Osteoblast (primary cell): ENCODE measurements around the gene TMEM161A. TPM values are rescaled to one million over a fixed set of nuclear protein-coding genes. Genes with fewer than 3 reads are reported as not detected.

ENCODE experiments used
- DNase-seq: peaks from one replicate; pipeline ENCODE4 v3.0.0; 2011; ENCODE audit warnings: low spot score, mixed read lengths; ENCODE audit not compliant: insufficient read length; ENCODE audit errors: missing footprints
- H2AFZ ChIP-seq: 2 replicates; pipeline ENCODE4 v1.6.0; 2011; ENCODE audit warnings: mild to moderate bottlenecking, low read length
- H3K27ac ChIP-seq: 2 replicates; pipeline ENCODE4 v1.5.1; 2011; ENCODE audit warnings: mild to moderate bottlenecking, low read depth, low read length, moderate library complexity
- H3K27me3 ChIP-seq: 2 replicates; pipeline ENCODE4 v1.6.0; 2012; ENCODE audit warnings: mild to moderate bottlenecking, control low read depth, inconsistent platforms, low read length, moderate library complexity; ENCODE audit not compliant: insufficient read depth
- H3K36me3 ChIP-seq: 2 replicates; pipeline ENCODE4 v1.5.1; 2011; ENCODE audit warnings: mild to moderate bottlenecking, low read length, control low read depth, moderate library complexity; ENCODE audit not compliant: insufficient read depth
- H3K4me1 ChIP-seq: 2 replicates; pipeline ENCODE4 v1.5.1; 2011; ENCODE audit warnings: mild to moderate bottlenecking, low read length, control low read depth, moderate library complexity; ENCODE audit not compliant: insufficient read depth
- H3K4me2 ChIP-seq: 2 replicates; pipeline ENCODE4 v1.6.0; 2011; ENCODE audit warnings: mild to moderate bottlenecking, low read length; ENCODE audit not compliant: insufficient read depth
- H3K4me3 ChIP-seq: fragments of 200-600 bp; sonication (generic); 3 replicates; pipeline ENCODE4 v1.5.1; 2012; ENCODE audit warnings: mild to moderate bottlenecking, low read length, inconsistent platforms; ENCODE audit not compliant: insufficient read depth
- H3K79me2 ChIP-seq: 2 replicates; pipeline ENCODE4 v1.6.0; 2012; ENCODE audit warnings: mild to moderate bottlenecking, low read length, control low read depth, inconsistent platforms; ENCODE audit not compliant: insufficient read depth
- H3K9me3 ChIP-seq: 2 replicates; pipeline ENCODE4 v1.5.1; 2011; ENCODE audit warnings: low read depth, low read length, control low read depth
- H4K20me1 ChIP-seq: 2 replicates; pipeline ENCODE4 v1.6.0; 2012; ENCODE audit warnings: mild to moderate bottlenecking, low read length, control low read depth; ENCODE audit not compliant: insufficient read depth
- total RNA-seq: library from RNA; depleted of rRNA; stranded (reverse); fragments of >200 nt; gene quantifications from 2 replicates; pipeline ENCODE4 v1.2.3, GENCODE V29; 2012
- TF ChIP-seq, protein P1 (sequence below): IDR thresholded peaks from 2 replicates; pipeline ENCODE4 v1.5.1; 2011; ENCODE audit warnings: mild to moderate bottlenecking, low read depth, low read length, moderate library complexity; ENCODE audit errors: extremely low read depth

TMEM161A gene
- total RNA-seq, 1 donor: 13.8 TPM

DNA sequence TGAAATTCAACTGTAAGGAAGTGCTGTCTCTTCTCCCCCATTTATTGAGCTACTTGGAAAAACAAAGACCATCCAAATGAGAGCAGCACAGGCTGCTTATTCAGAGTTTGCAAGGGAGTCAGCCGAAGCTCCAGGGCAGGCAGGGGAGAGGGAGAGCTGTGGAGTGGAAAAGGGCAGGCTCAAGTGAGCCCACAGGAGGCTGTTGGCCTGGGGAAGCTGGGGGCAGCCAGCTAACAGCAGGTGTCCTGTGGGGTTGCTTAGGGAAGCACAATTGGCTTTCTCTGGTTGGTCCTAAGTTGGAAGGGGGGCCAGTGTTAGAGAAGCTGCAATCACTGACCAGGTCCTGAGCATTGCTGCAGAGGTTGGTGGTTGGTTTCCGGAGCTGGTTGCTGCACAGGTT is 50.6 kb downstream of the TMEM161A start:
- TF ChIP-seq, protein P1, sequence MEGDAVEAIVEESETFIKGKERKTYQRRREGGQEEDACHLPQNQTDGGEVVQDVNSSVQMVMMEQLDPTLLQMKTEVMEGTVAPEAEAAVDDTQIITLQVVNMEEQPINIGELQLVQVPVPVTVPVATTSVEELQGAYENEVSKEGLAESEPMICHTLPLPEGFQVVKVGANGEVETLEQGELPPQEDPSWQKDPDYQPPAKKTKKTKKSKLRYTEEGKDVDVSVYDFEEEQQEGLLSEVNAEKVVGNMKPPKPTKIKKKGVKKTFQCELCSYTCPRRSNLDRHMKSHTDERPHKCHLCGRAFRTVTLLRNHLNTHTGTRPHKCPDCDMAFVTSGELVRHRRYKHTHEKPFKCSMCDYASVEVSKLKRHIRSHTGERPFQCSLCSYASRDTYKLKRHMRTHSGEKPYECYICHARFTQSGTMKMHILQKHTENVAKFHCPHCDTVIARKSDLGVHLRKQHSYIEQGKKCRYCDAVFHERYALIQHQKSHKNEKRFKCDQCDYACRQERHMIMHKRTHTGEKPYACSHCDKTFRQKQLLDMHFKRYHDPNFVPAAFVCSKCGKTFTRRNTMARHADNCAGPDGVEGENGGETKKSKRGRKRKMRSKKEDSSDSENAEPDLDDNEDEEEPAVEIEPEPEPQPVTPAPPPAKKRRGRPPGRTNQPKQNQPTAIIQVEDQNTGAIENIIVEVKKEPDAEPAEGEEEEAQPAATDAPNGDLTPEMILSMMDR: no peak
- H3K4me2 ChIP-seq: no peak overlapping the region

GRCh38 chr19:19083413-19084178 is 54.7 kb downstream of the TMEM161A start:
- H3K4me2 ChIP-seq: no peak overlapping the region
- no peaks in the 10 kb centered on the region for H3K9me3 ChIP-seq
- DNase-seq: peak; percentile 34
- H3K4me3 ChIP-seq: no peak overlapping the region
- no peaks in the 10 kb centered on the region for H3K36me3 ChIP-seq
- no peak overlapping the region for H2AFZ ChIP-seq
- TF ChIP-seq, protein P1: no peak
- no peak overlapping the region for H3K27ac ChIP-seq
- no peaks in the 10 kb centered on the region for H3K27me3 ChIP-seq
- H4K20me1 ChIP-seq: peaks cover 3% of the 10 kb centered on the region
- peaks cover 5% of the 10 kb centered on the region for H3K4me1 ChIP-seq
- no peaks in the 10 kb centered on the region for H3K79me2 ChIP-seq

More for the DNA sequence above, 50.6 kb downstream of the TMEM161A start:
- Histone ChIP-seq H4K20me1 (peaks cover 2% of the 10 kb centered on the region), H2AFZ (no peak overlapping the region), H3K27ac (no peak overlapping the region), H3K4me1 (no peaks in the 10 kb centered on the region), H3K36me3 (no peaks in the 10 kb centered on the region), H3K9me3 (no peaks in the 10 kb centered on the region), H3K4me3 (no peak overlapping the region), H3K79me2 (no peaks in the 10 kb centered on the region), H3K27me3 (no peaks in the 10 kb centered on the region)
- peak; percentile 60 for DNase-seq

DNA sequence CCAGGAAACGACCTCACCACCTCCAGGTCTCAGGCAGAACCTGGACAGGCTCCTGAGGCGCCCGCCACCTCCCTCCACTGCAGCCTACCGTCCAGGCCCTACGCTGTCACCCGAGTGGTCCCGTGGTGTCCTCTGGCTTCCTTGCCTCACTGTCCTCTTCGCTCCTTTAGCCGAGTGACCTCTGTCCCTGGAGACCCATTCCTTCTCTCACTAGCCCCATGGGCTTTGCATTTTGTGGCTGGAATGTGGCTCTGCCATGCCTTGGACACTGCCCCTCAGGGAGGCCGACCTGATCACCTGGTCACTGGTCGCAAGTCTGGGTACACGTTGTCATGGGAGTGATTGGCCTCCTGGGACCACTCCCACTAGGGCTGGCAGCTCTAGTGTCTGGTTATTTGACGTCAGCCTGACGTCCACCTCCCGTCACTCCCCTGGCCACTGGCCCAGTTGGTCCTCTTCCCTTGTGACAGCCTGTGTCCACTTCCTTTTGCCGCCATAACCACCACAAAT is 56.6 kb downstream of the TMEM161A start:
- peaks cover 3% of the 10 kb centered on the region for H4K20me1 ChIP-seq
- no peaks in the 10 kb centered on the region for H3K79me2 ChIP-seq
- H3K27me3 ChIP-seq: no peaks in the 10 kb centered on the region
- H3K4me1 ChIP-seq: peaks cover 5% of the 10 kb centered on the region
- peak overlapping the region; percentile 4 for H3K4me2 ChIP-seq
- no peaks in the 10 kb centered on the region for H3K9me3 ChIP-seq
- peak; percentile 73 for DNase-seq
- no peaks in the 10 kb centered on the region for H3K36me3 ChIP-seq
- no peak overlapping the region for H2AFZ ChIP-seq
- TF ChIP-seq, protein P1: no peak
- peak overlapping the region; percentile 17 for H3K27ac ChIP-seq
- no peak overlapping the region for H3K4me3 ChIP-seq

- no peak for DNase-seq
- Histone ChIP-seq H3K27me3 (no peaks in the 10 kb centered on the region), H3K9me3 (no peaks in the 10 kb centered on the region), H2AFZ (no peak overlapping the region), H3K36me3 (no peaks in the 10 kb centered on the region), H4K20me1 (peaks cover 11% of the 10 kb centered on the region), H3K79me2 (no peaks in the 10 kb centered on the region), H3K4me1 (peaks cover 5% of the 10 kb centered on the region), H3K4me3 (no peak overlapping the region), H3K4me2 (no peak overlapping the region), H3K27ac (no peak overlapping the region)
- TF ChIP-seq, protein P1: no peak
These were observed 58.7 kb downstream of the TMEM161A start for GRCh38 chr19:19079571-19079970.
